K562 (cell line): ENCODE measurements around the gene PLEKHG4B. TPM values are rescaled to one million over a fixed set of nuclear protein-coding genes. Genes with fewer than 3 reads are reported as not detected.

ENCODE experiments used
- ATAC-seq: fragments of 200-7000 bp; cut with Tn5 transposase; 3 replicates; pipeline ENCODE4 v1.9.1; 2020; ENCODE audit warnings: moderate library complexity
- BruUV-seq: library from RNA; stranded (reverse); fragments of 400-500 nt; replicated peaks from 2 replicates; lab custom pipeline; 2021; lab: Mats Ljungman, UMichigan
- CTCF ChIA-PET: fragments of 300-600 bp; formaldehyde crosslinking; extraction: SDS; loops from one replicate; lab custom pipeline; 2021; ENCODE audit warnings: low intra/inter-chr PET ratio; lab: Yijun Ruan, JAX
- POLR2A ChIA-PET: fragments of 300-600, 350-650 bp; sonication (Branson Sonifier 250); formaldehyde crosslinking; extraction: SDS; loops from one replicate; lab custom pipeline; 2021; ENCODE audit warnings: antibody characterized with exemption, inconsistent platforms; lab: Yijun Ruan, JAX
- DNase-seq, 4 experiments: peaks; one replicate each; pipeline versions ENCODE4 v3.0.0 to v3.0.0-alpha.2; 2011 to 2018; ENCODE audit warnings: low spot score in 3 of 4, mixed read lengths in 3 of 4; ENCODE audit errors: extremely low read depth in 1 of 4
- FAIRE-seq: peaks from 2 replicates; lab custom pipeline; 2011; peaks lifted over from hg19 to GRCh38; lab: Jason Lieb, UNC
- H2AFZ ChIP-seq: 2 replicates; pipeline ENCODE4 v1.6.0; 2011; ENCODE audit warnings: low read depth, low read length, control low read depth, inconsistent platforms
- H3K27ac ChIP-seq: fragments of 200-600 bp; 3 replicates; pipeline ENCODE4 v1.8.0; 2011; ENCODE audit warnings: low read depth, mild to moderate bottlenecking, control low read depth, inconsistent platforms, low read length, moderate library complexity, mixed read lengths; ENCODE audit errors: extremely low read depth
- H3K27me3 ChIP-seq, 2 experiments: fragments of 300-600 bp in 1 of 2; 2 replicates in 1 of 2; 3 replicates in 1 of 2; pipeline versions ENCODE4 v1.6.0 to v1.8.0; 2011; ENCODE audit warnings: inconsistent platforms in 2 of 2, low read length in 2 of 2, mild to moderate bottlenecking in 1 of 2, mixed read lengths in 1 of 2, moderate library complexity in 1 of 2; ENCODE audit not compliant: control insufficient read depth in 2 of 2, insufficient read depth in 2 of 2
- H3K36me3 ChIP-seq: fragments of 300-600 bp; 3 replicates; pipeline ENCODE4 v1.8.0; 2011; ENCODE audit warnings: mild to moderate bottlenecking, low read length, inconsistent platforms; ENCODE audit not compliant: control insufficient read depth, insufficient read depth
- H3K4me1 ChIP-seq, 2 experiments: fragments of 200-600 bp in 1 of 2; replicated peaks in 1 of 2; 2 replicates in 1 of 2; 3 replicates in 1 of 2; pipeline versions ENCODE4 v1.5.1 to v1.8.0; 2011; ENCODE audit warnings: inconsistent platforms in 2 of 2, low read length in 2 of 2, mild to moderate bottlenecking in 1 of 2, mixed read lengths in 1 of 2, moderate library complexity in 1 of 2; ENCODE audit not compliant: control insufficient read depth in 2 of 2, insufficient read depth in 2 of 2
- H3K4me2 ChIP-seq: 2 replicates; pipeline ENCODE4 v1.6.1; 2011; ENCODE audit warnings: low read length, control low read depth, inconsistent platforms, mixed read lengths; ENCODE audit not compliant: insufficient read depth
- H3K4me3 ChIP-seq: fragments of 200-600 bp; sonication (generic), shearing (Covaris generic); 2 replicates; pipeline ENCODE4 v1.5.1; 2016; ENCODE audit warnings: control low read depth, inconsistent platforms
- H3K79me2 ChIP-seq: fragments of 200-600 bp; 3 replicates; pipeline ENCODE4 v1.8.0; 2011; ENCODE audit warnings: low read length, inconsistent platforms; ENCODE audit not compliant: control insufficient read depth, insufficient read depth
- H3K9ac ChIP-seq, 2 experiments: 2 replicates each; pipeline versions ENCODE4 v1.6.0 to v1.6.1; 2011; ENCODE audit warnings: low read depth in 2 of 2, low read length in 2 of 2, control low read depth in 1 of 2, inconsistent platforms in 1 of 2, mild to moderate bottlenecking in 1 of 2, mixed read lengths in 1 of 2; ENCODE audit not compliant: insufficient read depth in 1 of 2
- H3K9me1 ChIP-seq: one replicate; pipeline ENCODE4 v1.6.0; 2011; ENCODE audit warnings: inconsistent platforms, mild to moderate bottlenecking, low read length, moderate library complexity; ENCODE audit not compliant: control insufficient read depth, insufficient read depth
- H3K9me3 ChIP-seq: replicated peaks from 2 replicates; pipeline ENCODE4 v1.5.1; 2011; ENCODE audit warnings: low read depth, low read length, inconsistent platforms; ENCODE audit not compliant: control insufficient read depth, insufficient read depth
- H4K20me1 ChIP-seq: replicated peaks from 2 replicates; pipeline ENCODE4 v1.6.1; 2011; ENCODE audit warnings: low read length, inconsistent platforms, mixed read lengths; ENCODE audit not compliant: control insufficient read depth, insufficient read depth
- EGR1 ChIP-seq: fragments of 450-650 bp; conservative IDR thresholded peaks from 2 replicates; pipeline ENCODE4 v1.6.1; 2017; ENCODE audit warnings: mild to moderate bottlenecking
- L3MBTL2 ChIP-seq: fragments of 450-650 bp; IDR thresholded peaks from 2 replicates; pipeline ENCODE4 v1.6.1; 2016; ENCODE audit warnings: mild to moderate bottlenecking, moderate library complexity
- NFIC ChIP-seq: fragments of 450-650 bp; IDR thresholded peaks from 2 replicates; pipeline ENCODE4 v1.6.1; 2017; ENCODE audit warnings: mild to moderate bottlenecking, inconsistent platforms
- NFRKB ChIP-seq: fragments of 450-650 bp; IDR thresholded peaks from 2 replicates; pipeline ENCODE4 v1.6.1; 2016; ENCODE audit warnings: low read depth
- USF2 ChIP-seq: sonication (generic); formaldehyde crosslinking; IDR thresholded peaks from 2 replicates; pipeline ENCODE4 v1.5.0; 2020; ENCODE audit warnings: missing genetic modification reagents
- ZHX1 ChIP-seq: fragments of 150-350 bp; conservative IDR thresholded peaks from 2 replicates; pipeline ENCODE4 v1.6.1; 2014; ENCODE audit warnings: low read length
- ZNF316 ChIP-seq: fragments of 450-650 bp; IDR thresholded peaks from 2 replicates; pipeline ENCODE4 v1.6.1; 2016
- WGBS: fragments of 100-300 bp; shearing (Covaris generic); methylation state at CpG from one replicate; pipeline ENCODE4 v1.1.6; 2016; ENCODE audit warnings: low coverage, mixed read lengths; ENCODE audit not compliant: insufficient coverage; ENCODE audit errors: missing lambda C conversion rate; 5-methylcytosine and 5-hydroxymethylcytosine counted together
- in situ Hi-C: fragments of 300-500 bp; cut with MboI; formaldehyde crosslinking; loops from 4 replicates; pipeline ENCODE4 v1.15.0; 2018; ENCODE audit warnings: inconsistent platforms, mixed read lengths
- intact Hi-C: fragments of 100-400 bp; cut with micrococcal nuclease; formaldehyde crosslinking; loops from 2 replicates; pipeline ENCODE4 v1.14.2; 2022
- polyA plus RNA-seq, 8 experiments: library from polyadenylated mRNA; depleted of rRNA in 4 of 8; stranded (reverse) in 5 of 8; unstranded in 3 of 8; fragments of >200 nt; fragmentation: Nextera tagmentation in 2 of 8; fragmentation: Illumina TruSeq in 1 of 8; extraction: Ambion mirVana in 2 of 8; extraction: Trizol in 1 of 8; gene quantifications; 2 replicates each; pipeline versions ENCODE4 v1.2.1 to v1.2.3, GENCODE V29; 2011 to 2014; ENCODE audit warnings: inconsistent platforms in 1 of 8, missing spikeins in 1 of 8
- total RNA-seq, 7 experiments: library from RNA; depleted of rRNA in 6 of 7; stranded (reverse); fragments of >200 nt in 6 of 7; fragmentation: Illumina TruSeq in 2 of 7; extraction: Trizol in 2 of 7; gene quantifications; 2 replicates each; pipeline versions ENCODE4 v1.2.1 to v1.2.3, GENCODE V29; 2011 to 2021; ENCODE audit warnings: low replicate concordance in 1 of 7

The PLEKHG4B gene
- total and polyA plus RNA-seq, 9 of the 15 experiments (the other 6 are each of a cell fraction or from before 2014, with no cell fraction given): 0.02 TPM; not detected in 8

- Histone ChIP-seq H3K9ac (no peak overlapping the region; a peak in 1 of 4 replicates), H3K27me3 (peaks cover 47 to 72% of the 10 kb centered on the region in 2 experiments), H3K79me2 (no peaks in the 10 kb centered on the region), H3K4me1 (peaks cover 0 to 22% of the 10 kb centered on the region in 2 experiments; a peak in 3 of 5 replicates), H3K36me3 (no peaks in the 10 kb centered on the region), H3K9me3 (no peaks in the 10 kb centered on the region), H4K20me1 (peaks cover 12% of the 10 kb centered on the region), H3K4me3 (no peak overlapping the region), H3K9me1 (peaks cover 4% of the 10 kb centered on the region), H2AFZ (0 out of 2 replicates have a peak overlapping the region, but pooled peaks have one; percentile 35), H3K27ac (no peak overlapping the region), H3K4me2 (0 out of 2 replicates have a peak overlapping the region, but pooled peaks have one; percentile 19)
- ChIA-PET CTCF (no interaction called here), POLR2A (interaction anchor here (0.7 kb wide), 1 partner anchor 15 kb away, joined by 3 read pairs; no protein-coding TSS in a partner anchor)
- BruUV-seq: no TSS peak
- TF ChIP-seq NFIC: peak; percentile 70
- no peak for TF ChIP-seq NFRKB
- TF ChIP-seq ZHX1: no peak
- peak; percentile 45; the same call in 1 of the 2 replicates for TF ChIP-seq USF2 (CRISPR knock-in tag)
- no peak for TF ChIP-seq ZNF316
- peak; percentile 24; the same call in 1 of the 2 replicates for TF ChIP-seq EGR1
- peak; percentile 49; the same call in 1 of the 2 replicates for TF ChIP-seq L3MBTL2
- WGBS: 6% methylated on average over 32 of the region's 32 CpGs
- intact Hi-C loops (no loop called here), in situ Hi-C loops (no loop called here)
- DNase-seq (peak in 1 of 4 experiments; percentile 33), FAIRE-seq (no peak), ATAC-seq (peak; percentile 15; the same call in 1 of the 3 replicates)
Measured at GRCh38 chr5:169071-169727, 77.2 kb downstream of the PLEKHG4B start.
